ENCODE measurements around the gene HSPB6. TPM values are rescaled to one million over a fixed set of nuclear protein-coding genes. Genes with fewer than 3 reads are reported as not detected.

Gene HSPB6
- total RNA-seq, 1 experiment from 2014 or later: 0.37 TPM

DNA sequence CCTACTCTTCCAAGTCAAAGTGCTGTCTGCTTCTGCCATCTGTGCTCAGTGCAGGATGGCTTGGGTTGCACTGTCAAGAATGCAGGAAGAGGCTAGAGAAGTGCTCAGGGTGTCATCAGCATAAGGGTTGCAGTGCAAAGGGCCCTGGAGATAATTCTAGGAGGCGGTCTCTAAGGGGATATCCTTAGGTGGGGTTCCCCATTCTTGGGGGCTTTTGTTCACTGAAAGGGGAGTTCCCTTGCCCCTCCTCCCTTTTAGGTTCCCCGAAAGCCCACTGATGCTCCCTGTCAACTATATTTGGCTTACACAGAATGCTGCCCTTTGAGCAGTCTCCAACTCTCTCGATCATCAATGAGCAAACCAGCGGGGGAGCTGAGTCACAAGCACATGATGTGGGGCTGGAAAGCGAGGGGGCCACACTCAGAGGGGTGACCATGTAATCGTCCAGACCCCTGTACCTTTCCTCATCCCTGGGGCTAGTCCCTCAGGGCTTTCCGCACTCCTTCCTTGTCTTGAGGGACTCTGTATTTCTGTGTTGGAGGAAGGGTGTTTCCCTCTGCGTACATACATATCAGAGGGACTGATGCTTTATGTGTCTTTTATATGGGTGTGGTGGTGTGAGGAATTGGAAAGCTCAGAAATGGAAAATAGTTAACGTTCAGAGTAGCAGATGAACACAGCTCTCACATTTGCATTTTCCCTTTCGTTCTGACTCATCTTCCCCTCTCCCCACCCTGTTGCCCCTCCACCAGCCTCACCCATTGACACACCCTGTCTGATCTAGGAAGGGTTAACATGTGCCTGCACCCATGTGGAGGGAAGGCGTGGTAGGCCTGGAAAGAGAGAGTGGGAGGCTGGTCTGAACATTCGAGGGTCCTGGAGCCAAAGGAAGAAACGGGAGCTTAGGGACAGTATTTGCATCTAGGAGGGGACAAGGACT, 45.8 kb downstream of the HSPB6 start:
- no peak for TF ChIP-seq CTCF (conservative IDR thresholded peaks at IDR 0.05)
- no peak overlapping the region for H2BK20ac ChIP-seq (ENCODE audit: low read depth, low read length, poor library complexity, severe bottlenecking)
- no peak overlapping the region for H3K4ac ChIP-seq (ENCODE audit: low read depth, low read length)
- no peak overlapping the region for H3K23ac ChIP-seq (ENCODE audit: insufficient read length, low read depth, low read length)
- H2BK12ac ChIP-seq (ENCODE audit: insufficient read length, low read depth, low read length): peak overlapping the region; percentile 55
- no peak overlapping the region for H3K9ac ChIP-seq (ENCODE audit: extremely low read depth, insufficient read length, low read length)
- peaks cover 10% of the 10 kb centered on the region; the same call in 1 of the 2 replicates for H3K4me1 ChIP-seq (ENCODE audit: insufficient read depth, low read length)
- peaks cover 8% of the 10 kb centered on the region for H3K23me2 ChIP-seq (ENCODE audit: insufficient read length, low read depth, low read length, poor library complexity, severe bottlenecking)
- no peaks in the 10 kb centered on the region for H3K9me3 Mint-ChIP-seq
- H3K18ac ChIP-seq (ENCODE audit: insufficient read length, low read depth, low read length): no peak overlapping the region
- peaks cover 0 to 14% (median 6%) of the 10 kb centered on the region in 3 experiments; a peak in 5 of 7 replicates for H3K36me3 Mint-ChIP-seq (ENCODE audit: insufficient read depth in 1 of 3, low read depth in 3 of 3)
- no peak overlapping the region for H2AK5ac ChIP-seq (ENCODE audit: insufficient read length, low read length)
- no peaks in the 10 kb centered on the region for H3K79me1 ChIP-seq (ENCODE audit: insufficient read depth, low read depth, low read length, poor library complexity, severe bottlenecking)
- no peak overlapping the region for H2BK15ac ChIP-seq (ENCODE audit: low read depth, low read length)
- no peaks in the 10 kb centered on the region for H4K20me1 ChIP-seq (ENCODE audit: control insufficient read depth, insufficient read depth, insufficient read length)
- H3K27ac Mint-ChIP-seq: no peak overlapping the region; a peak in 2 of 7 replicates
- H3K14ac ChIP-seq (ENCODE audit: insufficient read depth, low read length): no peak overlapping the region
- H2AFZ ChIP-seq (ENCODE audit: low read length): no peak overlapping the region
- no peak overlapping the region for H3K27ac ChIP-seq (ENCODE audit: insufficient read length, low read depth, low read length)
- H3K27me3 Mint-ChIP-seq (ENCODE audit: low read depth): peaks cover 7% of the 10 kb centered on the region
- no peak overlapping the region for H3T11ph ChIP-seq (ENCODE audit: low read length)
- H4K91ac ChIP-seq (ENCODE audit: insufficient read length, low read depth, low read length): no peak overlapping the region
- no peak overlapping the region for H4K8ac ChIP-seq (replicated peaks; ENCODE audit: insufficient read length, low read depth, low read length)
- WGBS (ENCODE audit: extremely low coverage, insufficient read length, low lambda C conversion rate): no CpG with 5 or more reads among the region's 13 CpGs
- no peaks in the 10 kb centered on the region for H3K9me3 ChIP-seq (ENCODE audit: control insufficient read depth, low read depth, low read length)
- DNase-seq: no peak
- no peak overlapping the region for H4K5ac ChIP-seq (ENCODE audit: insufficient read length, low read depth, low read length)
- no peak overlapping the region for H2BK120ac ChIP-seq (ENCODE audit: low read depth, low read length, poor library complexity, severe bottlenecking)
- H3K56ac ChIP-seq (ENCODE audit: insufficient read length, low read depth, low read length): no peak overlapping the region
- peaks cover 36 to 38% of the 10 kb centered on the region in 2 experiments for H3K4me1 Mint-ChIP-seq
- no peak overlapping the region for H2BK5ac ChIP-seq (ENCODE audit: insufficient read length, low read length)
- H3K4me3 Mint-ChIP-seq: peak overlapping the region in 1 of 2 experiments; percentile 40; a peak in 1 of 5 replicates
- no peaks in the 10 kb centered on the region; the same call in 1 of the 2 replicates for H3K79me2 ChIP-seq (ENCODE audit: insufficient read depth, low read length)
- H3K27me3 ChIP-seq (ENCODE audit: insufficient read depth, low read length): no peaks in the 10 kb centered on the region
- H3K4me2 ChIP-seq (ENCODE audit: insufficient read depth, insufficient read length, low read length): no peak overlapping the region

All from H9 (cell line).